T-cell (primary cell): ENCODE results near the gene AHNAK2. TPM values are rescaled to one million over a fixed set of nuclear protein-coding genes. Genes with fewer than 3 reads are reported as not detected.

Experiments
- ATAC-seq, 4 experiments: fragments of 200-7000 bp in 3 of 4; fragments of 150-1000 bp in 1 of 4; cut with Tn5 transposase; replicated peaks in 1 of 4; 1 replicate in 3 of 4; 2 replicates in 1 of 4; pipeline ENCODE4 v1.10.0; 2021; ENCODE audit warnings: moderate library complexity in 3 of 4, mild to moderate bottlenecking in 2 of 4, moderate number of reproducible peaks in 1 of 4
- CTCF ChIA-PET, 2 donors: fragments of 300-600 bp; sonication (Branson Sonifier 250); formaldehyde crosslinking; loops; one replicate each; lab custom pipeline; 2022; ENCODE audit warnings: antibody characterized with exemption in 2 of 2; lab: Charles Lee
- POLR2A ChIA-PET, 2 donors: fragments of 300-600 bp; sonication (Branson Sonifier 250); formaldehyde crosslinking; loops; one replicate each; lab custom pipeline; 2022; ENCODE audit warnings: antibody characterized with exemption in 2 of 2; lab: Charles Lee
- DNase-seq, 35 experiments: peaks; one replicate each; pipeline versions ENCODE4 v3.0.0 to v3.0.0-alpha.2; 2013 to 2023
- H3K27ac ChIP-seq: one replicate; pipeline ENCODE4 v1.5.1; 2013; ENCODE audit warnings: low read length
- H3K27me3 ChIP-seq, 2 experiments: replicated peaks in 1 of 2; 1 replicate in 1 of 2; 2 replicates in 1 of 2; pipeline versions ENCODE4 v1.6.1 to v1.7.0; 2013; ENCODE audit warnings: low read length in 1 of 2, mixed read lengths in 1 of 2; ENCODE audit not compliant: control insufficient read depth in 2 of 2, insufficient read depth in 2 of 2; ENCODE audit errors: extremely low read depth in 1 of 2
- H3K36me3 ChIP-seq, 2 donors: 1 replicate in 1 of 2; 2 replicates in 1 of 2; pipeline versions ENCODE4 v1.6.1 to v1.7.0; 2013; ENCODE audit warnings: low read length in 1 of 2; ENCODE audit not compliant: control insufficient read depth in 2 of 2, insufficient read depth in 1 of 2; ENCODE audit errors: extremely low read depth in 1 of 2
- H3K4me1 ChIP-seq, 2 experiments: 1 replicate in 1 of 2; 2 replicates in 1 of 2; pipeline versions ENCODE4 v1.6.1 to v1.7.0; 2013; ENCODE audit warnings: low read length in 2 of 2, mixed read lengths in 1 of 2; ENCODE audit not compliant: insufficient read depth in 2 of 2, control insufficient read depth in 1 of 2; ENCODE audit errors: extremely low read depth in 1 of 2
- H3K4me3 ChIP-seq, 2 donors: 1 replicate in 1 of 2; 2 replicates in 1 of 2; pipeline versions ENCODE4 v1.5.1 to v1.7.0; 2013; ENCODE audit warnings: mild to moderate bottlenecking in 2 of 2, low read length in 1 of 2, moderate library complexity in 1 of 2; ENCODE audit not compliant: control insufficient read depth in 1 of 2; ENCODE audit errors: extremely low read depth in 1 of 2
- H3K9me3 ChIP-seq: 2 replicates; pipeline ENCODE4 v1.7.0; 2013
- H3K27ac Mint-ChIP-seq, 2 donors: one replicate each; pipeline ENCODE4 v1.8.0; 2020 to 2021; ENCODE audit warnings: mild to moderate bottlenecking in 2 of 2, mixed read lengths in 2 of 2
- H3K27me3 Mint-ChIP-seq, 2 donors: one replicate each; pipeline ENCODE4 v1.8.0; 2021 to 2022; ENCODE audit warnings: mixed read lengths in 2 of 2
- H3K36me3 Mint-ChIP-seq: one replicate; pipeline ENCODE4 v1.8.0; 2021; ENCODE audit warnings: mixed read lengths
- H3K4me1 Mint-ChIP-seq, 3 donors: one replicate each; pipeline ENCODE4 v1.8.0; 2020 to 2022; ENCODE audit warnings: mixed read lengths in 3 of 3, mild to moderate bottlenecking in 1 of 3
- H3K4me3 Mint-ChIP-seq, 3 donors: one replicate each; pipeline ENCODE4 v1.8.0; 2020 to 2022; ENCODE audit warnings: mild to moderate bottlenecking in 3 of 3, mixed read lengths in 3 of 3, moderate library complexity in 3 of 3
- H3K9me3 Mint-ChIP-seq, 3 donors: one replicate each; pipeline ENCODE4 v1.8.0; 2020 to 2022; ENCODE audit warnings: mixed read lengths in 3 of 3
- WGBS: methylation state at CpG from one replicate; pipeline ENCODE4 v1.1.5; 2013; ENCODE audit warnings: missing lambda C conversion rate; ENCODE audit not compliant: insufficient coverage; 5-methylcytosine and 5-hydroxymethylcytosine counted together
- total RNA-seq, 35 experiments: library from RNA in 6 of 35; stranded (reverse) in 6 of 35; fragments of 120-200 nt in 1 of 35; gene quantifications; one replicate each; pipeline versions ENCODE4 v1.2.1 to v1.2.4 and lab custom pipeline; 2013 to 2026

AHNAK2 gene
- total RNA-seq, 5 donors from 2014 or later (not counting 1 experiment from before 2014, with no cell fraction given), result 0.20 to 0.38 (median 0.22) TPM; not detected in 2

DNA sequence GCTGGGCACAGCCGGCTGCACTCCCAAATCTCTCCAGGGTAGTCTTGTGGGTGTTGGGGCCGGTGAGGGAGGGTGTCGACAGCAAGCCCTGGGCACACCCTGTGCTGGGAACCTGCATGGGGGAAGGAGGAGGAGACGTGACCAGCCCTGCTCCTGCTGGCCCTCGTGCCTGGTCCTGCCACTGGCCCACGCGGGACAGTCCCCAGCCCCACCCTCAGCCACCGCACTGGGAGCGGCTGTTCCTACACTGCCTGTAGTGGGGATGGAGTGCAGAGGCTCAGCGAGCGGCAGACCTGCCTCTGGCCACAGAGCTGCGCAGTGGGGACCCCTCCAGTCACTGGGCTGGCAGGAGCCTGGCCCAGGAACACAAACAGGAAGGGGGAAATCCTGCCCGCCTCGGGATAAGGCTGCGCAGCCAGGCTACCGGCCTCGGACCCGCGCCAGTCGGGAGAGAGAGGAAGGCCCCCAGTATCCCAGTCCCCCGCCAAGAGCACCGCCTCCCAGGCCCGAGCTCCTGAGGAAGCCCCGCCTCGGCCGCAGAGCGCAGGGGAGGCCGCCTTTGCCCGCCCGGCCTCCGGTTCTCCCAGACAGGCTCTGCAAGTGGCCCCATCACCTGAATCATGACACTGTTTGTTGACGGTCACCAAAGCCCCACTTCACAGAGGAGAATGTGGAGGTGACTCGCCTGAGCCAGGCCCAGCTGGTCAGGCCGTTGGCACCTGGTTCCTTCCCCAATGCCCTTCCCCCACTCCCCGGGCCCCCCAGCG, 10.6 kb downstream of the AHNAK2 start:
- WGBS, result 7% methylated on average over 23 of the region's 36 CpGs
- Mint-ChIP-seq H3K27ac (no peak overlapping the region), H3K36me3 (no peaks in the 10 kb centered on the region), H3K4me1 (peaks cover 0 to 3% (median 0%) of the 10 kb centered on the region in 3 donors), H3K27me3 (peaks cover 6 to 27% of the 10 kb centered on the region in 2 donors), H3K4me3 (no peak overlapping the region), H3K9me3 (no peaks in the 10 kb centered on the region)
- H3K9me3 ChIP-seq, result no peaks in the 10 kb centered on the region
- POLR2A ChIA-PET, result no interaction called here
- DNase-seq, result no peak
- H3K27me3 ChIP-seq, result peaks cover 0 to 60% of the 10 kb centered on the region in 2 experiments
- peaks cover 0 to 8% of the 10 kb centered on the region in 2 experiments for H3K4me1 ChIP-seq
- ATAC-seq, result no peak
- no peak overlapping the region for H3K27ac ChIP-seq
- no peaks in the 10 kb centered on the region for H3K36me3 ChIP-seq
- CTCF ChIA-PET, result no interaction called here
- no peak overlapping the region for H3K4me3 ChIP-seq

DNA sequence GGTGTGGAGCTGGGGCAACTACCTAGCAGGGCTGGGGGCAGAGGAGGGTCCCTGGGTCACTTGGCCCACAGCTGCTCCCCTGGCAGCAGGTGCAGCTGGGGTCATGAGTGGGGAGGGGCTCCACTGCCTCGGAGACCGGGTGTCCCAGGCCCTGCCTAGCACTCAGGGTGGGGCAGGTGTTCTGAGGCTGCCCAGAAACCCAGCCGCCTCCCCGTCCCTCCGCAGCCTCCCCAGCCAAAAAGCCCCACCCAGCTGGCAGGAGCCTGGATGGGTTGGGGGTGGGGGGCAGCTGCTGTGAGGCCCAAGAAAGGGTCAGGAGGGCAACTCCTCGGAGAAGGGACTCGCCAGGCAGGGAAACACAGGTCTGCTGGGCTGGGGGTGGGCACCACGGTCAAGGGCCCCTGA, 11.2 kb downstream of the AHNAK2 start:
- Histone ChIP-seq H3K4me3 (no peak overlapping the region), H3K27ac (no peak overlapping the region), H3K4me1 (peaks cover 0 to 8% of the 10 kb centered on the region in 2 experiments), H3K9me3 (no peaks in the 10 kb centered on the region), H3K27me3 (peaks cover 0 to 57% of the 10 kb centered on the region in 2 experiments), H3K36me3 (no peaks in the 10 kb centered on the region)
- no peak for DNase-seq
- 50% methylated on average over 2 of the region's 8 CpGs for WGBS
- Mint-ChIP-seq H3K9me3 (no peaks in the 10 kb centered on the region), H3K27ac (no peak overlapping the region), H3K4me3 (no peak overlapping the region), H3K4me1 (peaks cover 0 to 3% (median 0%) of the 10 kb centered on the region in 3 donors), H3K36me3 (no peaks in the 10 kb centered on the region), H3K27me3 (peaks cover 6 to 27% of the 10 kb centered on the region in 2 donors)
- no peak for ATAC-seq
- CTCF ChIA-PET, result no interaction called here
- POLR2A ChIA-PET, result no interaction called here

DNA sequence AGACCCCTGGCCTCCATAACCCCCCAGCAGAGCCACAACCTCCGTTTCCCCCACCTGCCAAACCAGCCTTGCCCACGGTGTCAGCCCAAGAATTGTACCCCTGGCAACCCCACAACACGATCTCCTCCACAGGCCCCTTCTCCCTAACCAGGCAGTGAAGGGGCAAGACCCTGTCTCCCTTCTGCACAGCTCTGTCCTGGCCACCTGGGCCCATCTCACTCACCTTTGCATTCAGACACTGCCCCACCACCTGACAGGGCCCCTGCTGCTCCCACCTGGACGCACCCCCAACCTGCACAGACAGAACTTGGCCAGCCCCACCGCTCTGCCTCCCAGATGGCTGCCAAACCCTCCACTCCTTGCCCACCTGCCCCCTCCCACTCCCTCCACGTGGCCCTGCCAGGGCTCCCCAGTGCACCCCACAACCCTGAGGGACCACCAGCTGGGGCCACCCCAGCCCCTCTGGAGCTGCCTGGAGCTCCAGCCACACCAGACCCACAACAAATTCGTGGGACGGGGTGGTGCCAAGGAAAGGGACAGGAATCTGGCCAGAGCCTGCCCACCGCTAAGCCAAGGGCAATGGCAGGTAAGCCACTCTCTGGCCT, 11.8 kb downstream of the AHNAK2 start:
- H3K9me3 ChIP-seq, result no peaks in the 10 kb centered on the region
- POLR2A ChIA-PET, result no interaction called here
- Mint-ChIP-seq H3K36me3 (no peaks in the 10 kb centered on the region), H3K4me1 (peaks cover 0 to 3% (median 0%) of the 10 kb centered on the region in 3 donors), H3K27ac (no peak overlapping the region), H3K4me3 (no peak overlapping the region), H3K9me3 (no peaks in the 10 kb centered on the region), H3K27me3 (peaks cover 6 to 27% of the 10 kb centered on the region in 2 donors)
- CTCF ChIA-PET, result no interaction called here
- ATAC-seq (no peak), DNase-seq (no peak)
- H3K4me3 ChIP-seq, result no peak overlapping the region
- H3K27ac ChIP-seq, result no peak overlapping the region
- peaks cover 0 to 60% of the 10 kb centered on the region in 2 experiments for H3K27me3 ChIP-seq
- 82% methylated on average over 7 of the region's 9 CpGs for WGBS
- no peaks in the 10 kb centered on the region for H3K36me3 ChIP-seq
- peaks cover 0 to 8% of the 10 kb centered on the region in 2 experiments for H3K4me1 ChIP-seq

DNA sequence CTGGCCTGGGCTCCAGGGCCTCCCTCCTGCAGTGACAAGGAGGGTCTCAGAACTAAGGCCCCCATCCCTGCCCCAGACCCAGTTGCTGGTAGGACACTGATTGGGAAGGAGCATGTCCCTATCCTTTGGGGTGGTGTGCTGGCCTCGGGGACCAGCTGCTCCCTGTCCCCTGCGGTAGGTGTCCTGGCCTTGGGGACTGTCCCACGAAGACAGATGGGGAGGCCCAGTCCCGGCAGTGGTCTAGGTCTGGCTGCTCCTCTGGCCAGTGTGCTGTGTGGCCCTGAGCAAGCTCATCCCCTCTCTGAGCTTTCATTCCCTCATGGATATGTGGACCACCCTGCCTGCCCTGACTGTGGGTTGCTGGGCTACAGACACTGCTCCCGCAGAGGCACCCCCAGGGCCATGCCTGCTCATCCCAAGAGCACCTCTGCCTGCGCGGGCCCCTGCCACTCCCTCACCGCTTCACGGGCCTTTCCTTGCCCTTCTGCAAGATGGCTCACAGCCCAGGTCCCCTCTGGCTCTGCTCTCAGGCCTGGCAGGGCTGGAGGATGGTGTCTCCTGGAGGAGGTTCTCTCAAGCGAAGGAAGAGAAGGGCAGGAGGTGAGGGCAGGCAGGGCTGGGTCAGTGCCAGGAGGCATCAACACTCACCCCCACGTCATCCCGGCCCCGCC, 12.5 kb downstream of the AHNAK2 start:
- Histone ChIP-seq H3K9me3 (no peaks in the 10 kb centered on the region), H3K4me1 (peaks cover 0 to 8% of the 10 kb centered on the region in 2 experiments), H3K36me3 (no peaks in the 10 kb centered on the region), H3K27me3 (peaks cover 0 to 56% of the 10 kb centered on the region in 2 experiments), H3K4me3 (no peak overlapping the region), H3K27ac (no peak overlapping the region)
- Mint-ChIP-seq H3K36me3 (no peaks in the 10 kb centered on the region), H3K4me1 (peaks cover 0 to 3% (median 0%) of the 10 kb centered on the region in 3 donors), H3K27ac (no peak overlapping the region), H3K4me3 (no peak overlapping the region), H3K27me3 (peaks cover 6 to 27% of the 10 kb centered on the region in 2 donors), H3K9me3 (no peaks in the 10 kb centered on the region)
- ChIA-PET CTCF (no interaction called here), POLR2A (no interaction called here)
- DNase-seq (no peak), ATAC-seq (no peak)
- WGBS, result 92% methylated on average over 12 of the region's 13 CpGs

- H3K9me3 Mint-ChIP-seq, result no peaks in the 10 kb centered on the region
- H3K27me3 Mint-ChIP-seq, result peaks cover 10 to 27% of the 10 kb centered on the region in 2 donors
- Histone ChIP-seq H3K4me1 (peaks cover 0 to 8% of the 10 kb centered on the region in 2 experiments), H3K27me3 (peaks cover 0 to 46% of the 10 kb centered on the region in 2 experiments), H3K9me3 (no peaks in the 10 kb centered on the region), H3K27ac (no peak overlapping the region), H3K36me3 (no peaks in the 10 kb centered on the region), H3K4me3 (no peak overlapping the region)
- no peak for ATAC-seq
- H3K36me3 Mint-ChIP-seq, result no peaks in the 10 kb centered on the region
- H3K27ac Mint-ChIP-seq, result no peak overlapping the region
- H3K4me1 Mint-ChIP-seq, result peaks cover 0 to 3% (median 0%) of the 10 kb centered on the region in 3 donors
- 41% methylated on average over 2 of the region's 7 CpGs for WGBS
- DNase-seq, result no peak
- no peak overlapping the region for H3K4me3 Mint-ChIP-seq
- ChIA-PET POLR2A (no interaction called here), CTCF (interaction anchor here in 1 of 2 donors (0.5 kb wide), 1 partner anchor 59 kb away, joined by 3 read pairs; no protein-coding TSS in a partner anchor)
Measured at GRCh38 chr14:104964546-104964945, 13.6 kb downstream of the AHNAK2 start.
